Endothelial cell of umbilical vein (primary cell): ENCODE measurements around the gene RP9. TPM values are rescaled to one million over a fixed set of nuclear protein-coding genes. Genes with fewer than 3 reads are reported as not detected.

Source experiments
- BruUV-seq: library from RNA; stranded (reverse); fragments of 400-500 nt; replicated peaks from 2 replicates; lab custom pipeline; 2021; lab: Mats Ljungman, UMichigan
- CTCF ChIA-PET: fragments of 300-600, 350-600 bp; sonication (Branson Sonifier 250); formaldehyde crosslinking; loops from one replicate; lab custom pipeline; 2021; ENCODE audit warnings: antibody characterized with exemption, inconsistent platforms; lab: Charles Lee
- POLR2A ChIA-PET: fragments of 300-600, 350-600 bp; sonication (Branson Sonifier 250); formaldehyde crosslinking; loops from one replicate; lab custom pipeline; 2021; ENCODE audit warnings: antibody characterized with exemption, inconsistent platforms; lab: Charles Lee
- DNase-seq: peaks from one replicate; pipeline ENCODE4 v3.0.0-alpha.2; 2011; ENCODE audit warnings: low read depth, low spot score
- FAIRE-seq: peaks from 2 replicates; lab custom pipeline; 2011; peaks lifted over from hg19 to GRCh38; lab: Jason Lieb, UNC
- H2AFZ ChIP-seq: 2 replicates; pipeline ENCODE4 v1.6.0; 2012; ENCODE audit warnings: low read depth, low read length, control low read depth, inconsistent platforms
- H3K27ac ChIP-seq: 2 replicates; pipeline ENCODE4 v1.5.1; 2011; ENCODE audit warnings: low read depth, mild to moderate bottlenecking, control low read depth, low read length, moderate library complexity; ENCODE audit not compliant: insufficient read depth
- H3K27me3 ChIP-seq, 2 experiments: 2 replicates each; pipeline versions ENCODE4 v1.6.0 to v1.6.1; 2011; ENCODE audit warnings: low read length in 2 of 2, mixed read lengths in 1 of 2; ENCODE audit not compliant: control insufficient read depth in 2 of 2, insufficient read depth in 2 of 2
- H3K36me3 ChIP-seq, 2 experiments: 2 replicates in 1 of 2; 3 replicates in 1 of 2; pipeline ENCODE4 v1.5.1; 2011; ENCODE audit warnings: low read length in 2 of 2, mild to moderate bottlenecking in 1 of 2, moderate library complexity in 1 of 2; ENCODE audit not compliant: control insufficient read depth in 2 of 2, insufficient read depth in 2 of 2; ENCODE audit errors: extremely low read depth in 1 of 2
- H3K4me1 ChIP-seq: 3 replicates; pipeline ENCODE4 v1.5.1; 2011; ENCODE audit warnings: mild to moderate bottlenecking, low read length; ENCODE audit not compliant: control insufficient read depth, insufficient read depth; ENCODE audit errors: extremely low read depth
- H3K4me2 ChIP-seq: 2 replicates; pipeline ENCODE4 v1.6.1; 2011; ENCODE audit warnings: low read length, control low read depth, mixed read lengths; ENCODE audit not compliant: insufficient read depth
- H3K4me3 ChIP-seq, 3 experiments: fragments of 200-600 bp in 1 of 3; sonication (generic), shearing (Covaris generic) in 1 of 3; replicated peaks in 1 of 3; 2 replicates each; pipeline ENCODE4 v1.5.1; 2011 to 2016; ENCODE audit warnings: control low read depth in 3 of 3, low read length in 3 of 3, mild to moderate bottlenecking in 2 of 3, inconsistent platforms in 1 of 3, low read depth in 1 of 3, moderate library complexity in 1 of 3; ENCODE audit not compliant: insufficient read depth in 1 of 3
- H3K79me2 ChIP-seq: 2 replicates; pipeline ENCODE4 v1.6.0; 2012; ENCODE audit warnings: low read length, inconsistent platforms; ENCODE audit not compliant: control insufficient read depth, insufficient read depth
- H3K9ac ChIP-seq: replicated peaks from 2 replicates; pipeline ENCODE3; 2011; ENCODE audit warnings: low read length, control low read depth; ENCODE audit not compliant: insufficient read depth; ENCODE audit errors: extremely low read depth
- H3K9me1 ChIP-seq: replicated peaks from 3 replicates; pipeline ENCODE4 v1.6.0; 2011; ENCODE audit warnings: mild to moderate bottlenecking, low read length; ENCODE audit not compliant: control insufficient read depth, insufficient read depth; ENCODE audit errors: extremely low read depth
- H3K9me3 ChIP-seq: replicated peaks from 2 replicates; pipeline ENCODE4 v1.5.1; 2012; ENCODE audit warnings: low read length, inconsistent platforms; ENCODE audit not compliant: control insufficient read depth, insufficient read depth
- H4K20me1 ChIP-seq: replicated peaks from 2 replicates; pipeline ENCODE3; 2011; ENCODE audit warnings: mild to moderate bottlenecking, low read length; ENCODE audit not compliant: control insufficient read depth, insufficient read depth; ENCODE audit errors: extremely low read depth
- EZH2 ChIP-seq: IDR thresholded peaks from 2 replicates; pipeline ENCODE4 v1.6.1; 2012; ENCODE audit warnings: borderline replicate concordance, low read depth, mild to moderate bottlenecking, moderate library complexity, low read length, inconsistent platforms; ENCODE audit not compliant: severe bottlenecking
- FOS ChIP-seq: IDR thresholded peaks from 2 replicates; pipeline ENCODE4 v1.6.1; 2011; ENCODE audit warnings: mild to moderate bottlenecking, low read length, moderate library complexity, borderline replicate concordance; ENCODE audit not compliant: insufficient read depth
- GATA2 ChIP-seq: IDR thresholded peaks from 2 replicates; pipeline ENCODE4 v1.7.0; 2011; ENCODE audit warnings: low read depth, mild to moderate bottlenecking, moderate library complexity, mixed read lengths, low read length; ENCODE audit not compliant: insufficient read length, insufficient read depth
- JUN ChIP-seq: IDR thresholded peaks from 2 replicates; pipeline ENCODE4 v1.6.1; 2011; ENCODE audit warnings: borderline replicate concordance, low read depth; ENCODE audit not compliant: insufficient read length, insufficient read depth
- MAX ChIP-seq: IDR thresholded peaks from 2 replicates; pipeline ENCODE4 v1.6.1; 2011; ENCODE audit not compliant: insufficient read depth, insufficient read length
- MYC ChIP-seq: IDR thresholded peaks from one replicate; pipeline ENCODE4 v1.6.1; 2011; ENCODE audit warnings: mild to moderate bottlenecking, low read depth, low read length
- POLR2A ChIP-seq: IDR thresholded peaks from 2 replicates; pipeline ENCODE4 v1.6.1; 2012; ENCODE audit warnings: low read depth, mild to moderate bottlenecking, control low read depth, low read length
- POLR2AphosphoS5 ChIP-seq: IDR thresholded peaks from 2 replicates; pipeline ENCODE4 v1.6.1; 2012; ENCODE audit warnings: low read depth, mild to moderate bottlenecking, control low read depth, low read length, moderate library complexity; ENCODE audit not compliant: insufficient read depth
- dilution Hi-C: fragments of 300-500 bp; cut with MboI; formaldehyde crosslinking; loops from one replicate; pipeline ENCODE4 v1.15.0; 2019; ENCODE audit warnings: low sequenced_read_pairs; ENCODE audit not compliant: extremely low pct_ligation_motif_present
- intact Hi-C: fragments of 100-400 bp; cut with micrococcal nuclease; formaldehyde crosslinking; loops from one replicate; pipeline ENCODE4 v1.10.0; 2022
- polyA plus RNA-seq, 4 experiments: library from polyadenylated mRNA; depleted of rRNA in 3 of 4; stranded (reverse) in 3 of 4; unstranded in 1 of 4; fragments of >200 nt; gene quantifications; 2 replicates each; pipeline versions ENCODE4 v1.2.1 to v1.2.3, GENCODE V29; 2011 to 2012; ENCODE audit warnings: missing spikeins in 1 of 4
- total RNA-seq: library from RNA; stranded (reverse); gene quantifications from 2 replicates; pipeline ENCODE4 v1.2.3, GENCODE V29; 2021
- TF ChIP-seq, protein P1 (sequence below), 2 donors: IDR thresholded peaks; 1 replicate in 1 of 2; 2 replicates in 1 of 2; pipeline ENCODE4 v1.5.1; 2011; ENCODE audit warnings: low read length in 2 of 2, mild to moderate bottlenecking in 2 of 2, moderate library complexity in 2 of 2, control low read depth in 1 of 2, inconsistent platforms in 1 of 2, low read depth in 1 of 2; ENCODE audit not compliant: insufficient read depth in 1 of 2; ENCODE audit errors: extremely low read depth in 1 of 2

RP9 gene
- total and polyA plus RNA-seq, 2 donors (not counting 3 experiments of a cell fraction or from before 2014, with no cell fraction given) = 16.0 to 18.5 TPM

DNA sequence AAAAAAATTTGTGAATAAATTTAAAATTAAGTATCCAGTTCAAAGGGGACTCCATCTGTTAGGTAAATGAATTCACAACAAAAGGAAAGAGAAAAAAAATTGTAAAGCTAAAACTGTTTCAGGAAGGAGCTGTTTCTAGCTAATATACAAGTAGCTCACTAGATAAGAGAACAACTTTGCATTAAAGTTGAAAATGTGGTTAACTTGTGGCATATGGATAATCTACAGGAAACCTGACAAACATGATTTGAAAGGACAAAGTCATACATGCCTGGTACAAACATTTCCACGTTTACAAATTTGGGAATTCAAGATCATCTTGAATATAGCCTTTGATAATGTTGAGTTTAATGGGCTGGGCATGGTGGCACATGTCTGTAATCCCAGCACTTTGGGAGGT, 55.5 kb downstream of the RP9 start:
- Histone ChIP-seq H3K9me3 (no peaks in the 10 kb centered on the region), H3K9me1 (no peaks in the 10 kb centered on the region), H3K4me1 (peaks cover 11% of the 10 kb centered on the region), H2AFZ (no peak overlapping the region), H3K4me2 (peak overlapping the region; percentile 25), H3K79me2 (peaks cover 86% of the 10 kb centered on the region), H4K20me1 (peaks cover 1% of the 10 kb centered on the region), H3K27ac (peak overlapping the region; percentile 69), H3K9ac (no peak overlapping the region), H3K27me3 (no peaks in the 10 kb centered on the region), H3K4me3 (no peak overlapping the region), H3K36me3 (no peaks in the 10 kb centered on the region)
- ChIA-PET CTCF (interaction anchor here (2.1 to 2.2 kb wide), 2 partner anchors 96 to 207 kb away, joined by 6 to 9 read pairs; partner anchors contain the start of gene FKBP9), POLR2A (no interaction called here)
- no TSS peak for BruUV-seq
- no peak for FAIRE-seq
- intact Hi-C loops = loop anchor here (1.0 to 5.0 kb wide), 2 partner anchors 9 to 111 kb away; partner anchors contain the start of gene NT5C3A
- DNase-seq = no peak
- dilution Hi-C loops = no loop called here
- TF ChIP-seq MYC (no peak), JUN (no peak), POLR2AphosphoS5 (no peak), POLR2A (no peak), FOS (no peak), EZH2 (no peak), MAX (no peak), GATA2 (no peak)
- TF ChIP-seq, protein P1, sequence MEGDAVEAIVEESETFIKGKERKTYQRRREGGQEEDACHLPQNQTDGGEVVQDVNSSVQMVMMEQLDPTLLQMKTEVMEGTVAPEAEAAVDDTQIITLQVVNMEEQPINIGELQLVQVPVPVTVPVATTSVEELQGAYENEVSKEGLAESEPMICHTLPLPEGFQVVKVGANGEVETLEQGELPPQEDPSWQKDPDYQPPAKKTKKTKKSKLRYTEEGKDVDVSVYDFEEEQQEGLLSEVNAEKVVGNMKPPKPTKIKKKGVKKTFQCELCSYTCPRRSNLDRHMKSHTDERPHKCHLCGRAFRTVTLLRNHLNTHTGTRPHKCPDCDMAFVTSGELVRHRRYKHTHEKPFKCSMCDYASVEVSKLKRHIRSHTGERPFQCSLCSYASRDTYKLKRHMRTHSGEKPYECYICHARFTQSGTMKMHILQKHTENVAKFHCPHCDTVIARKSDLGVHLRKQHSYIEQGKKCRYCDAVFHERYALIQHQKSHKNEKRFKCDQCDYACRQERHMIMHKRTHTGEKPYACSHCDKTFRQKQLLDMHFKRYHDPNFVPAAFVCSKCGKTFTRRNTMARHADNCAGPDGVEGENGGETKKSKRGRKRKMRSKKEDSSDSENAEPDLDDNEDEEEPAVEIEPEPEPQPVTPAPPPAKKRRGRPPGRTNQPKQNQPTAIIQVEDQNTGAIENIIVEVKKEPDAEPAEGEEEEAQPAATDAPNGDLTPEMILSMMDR (IDR thresholded peaks at IDR 0.05; ENCODE audit: extremely low read depth in 1 of 2, insufficient read depth in 1 of 2, low read depth in 1 of 2, low read length in 2 of 2) = no peak
